ENCODE measurements around the gene FIBCD1.

The FIBCD1 gene

GRCh38 chr9:130938652-130939404 lies at the start of gene FIBCD1:
FIBCD1 (minus strand) TSS chr9:130939247; CDS start chr9:130938607, 640 bp downstream.
- DNase-seq, result no peak

- DNase-seq, result no peak
These were observed 49.3 kb upstream of the FIBCD1 start for GRCh38 chr9:130988400-130988747.

- DNase-seq, result no peak
These were observed 48.8 kb upstream of the FIBCD1 start for GRCh38 chr9:130987738-130988399.

- no peak for DNase-seq
These were observed 48.0 kb upstream of the FIBCD1 start for GRCh38 chr9:130987054-130987453.

GRCh38 chr9:130986356-130986965 lies 47.4 kb upstream of the FIBCD1 start:
- DNase-seq, result no peak

GRCh38 chr9:130985606-130986162 lies 46.6 kb upstream of the FIBCD1 start:
- DNase-seq, result no peak

- no peak for DNase-seq
These were observed 46.0 kb upstream of the FIBCD1 start for GRCh38 chr9:130985029-130985428.

- DNase-seq, result no peak
These were observed 45.5 kb upstream of the FIBCD1 start for GRCh38 chr9:130984521-130984920.

- no peak for DNase-seq
These were observed 44.9 kb upstream of the FIBCD1 start for GRCh38 chr9:130983970-130984369.

GRCh38 chr9:130983359-130983670 lies 44.3 kb upstream of the FIBCD1 start:
- DNase-seq, result no peak

GRCh38 chr9:130982636-130983358 lies 43.8 kb upstream of the FIBCD1 start:
- DNase-seq, result no peak

GRCh38 chr9:130981756-130982137 lies 42.7 kb upstream of the FIBCD1 start:
- DNase-seq, result no peak

GRCh38 chr9:130981002-130981755 lies 42.1 kb upstream of the FIBCD1 start:
- DNase-seq, result no peak

- no peak for DNase-seq
These were observed 41.5 kb upstream of the FIBCD1 start for GRCh38 chr9:130980526-130980925.

GRCh38 chr9:130979591-130980385 lies 40.7 kb upstream of the FIBCD1 start:
- DNase-seq, result no peak

- no peak for DNase-seq
These were observed 38.8 kb upstream of the FIBCD1 start for GRCh38 chr9:130977811-130978221.

GRCh38 chr9:130975932-130976841 lies 37.1 kb upstream of the FIBCD1 start:
- no peak for DNase-seq

GRCh38 chr9:130975156-130975555 lies 36.1 kb upstream of the FIBCD1 start:
- no peak for DNase-seq

GRCh38 chr9:130974697-130975096 lies 35.6 kb upstream of the FIBCD1 start:
- no peak for DNase-seq

GRCh38 chr9:130973686-130974281 lies 34.7 kb upstream of the FIBCD1 start:
- no peak for DNase-seq

Data from SHP77 (cell line).